GM18873 (cell line): ENCODE measurements around the gene PLEKHG1.

Experiments used
- ATAC-seq: cut with Tn5 transposase; IDR thresholded peaks from one replicate; pipeline ENCODE4 v1.9.1; 2021; ENCODE audit warnings: mild to moderate bottlenecking, moderate library complexity, moderate number of reproducible peaks; ENCODE audit not compliant: unreplicated experiment, low FRiP score

PLEKHG1 gene

DNA sequence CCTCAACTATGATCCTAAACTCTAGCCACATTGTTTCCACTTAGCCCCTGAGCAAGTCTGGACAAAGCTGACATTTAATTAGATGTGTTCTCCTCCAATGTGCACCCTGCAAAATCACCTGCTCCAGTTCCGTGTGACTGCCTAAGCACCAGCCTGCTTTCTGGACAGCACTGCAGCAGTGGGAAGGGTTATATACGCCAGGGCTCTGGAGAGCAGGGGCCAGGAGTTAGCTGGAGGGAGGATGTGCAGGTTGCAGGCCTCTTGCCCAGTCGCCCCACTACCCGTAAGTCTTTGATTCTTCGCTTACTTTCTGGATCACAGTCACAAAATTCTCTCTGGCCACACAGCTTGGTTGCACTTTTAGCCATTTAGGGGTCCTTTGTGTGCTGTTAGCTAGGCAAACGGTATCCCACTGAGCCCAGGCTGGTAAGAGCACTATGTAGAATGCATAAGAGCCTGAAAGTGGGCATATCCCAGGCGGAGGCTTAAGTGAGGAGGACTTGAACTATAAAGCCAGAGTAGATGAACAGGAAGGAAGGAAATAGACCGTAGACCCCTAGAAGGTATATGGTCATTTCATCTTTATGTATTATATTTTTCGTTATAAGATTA lies 10.7 kb upstream of the PLEKHG1 start:
- no peak for ATAC-seq

DNA sequence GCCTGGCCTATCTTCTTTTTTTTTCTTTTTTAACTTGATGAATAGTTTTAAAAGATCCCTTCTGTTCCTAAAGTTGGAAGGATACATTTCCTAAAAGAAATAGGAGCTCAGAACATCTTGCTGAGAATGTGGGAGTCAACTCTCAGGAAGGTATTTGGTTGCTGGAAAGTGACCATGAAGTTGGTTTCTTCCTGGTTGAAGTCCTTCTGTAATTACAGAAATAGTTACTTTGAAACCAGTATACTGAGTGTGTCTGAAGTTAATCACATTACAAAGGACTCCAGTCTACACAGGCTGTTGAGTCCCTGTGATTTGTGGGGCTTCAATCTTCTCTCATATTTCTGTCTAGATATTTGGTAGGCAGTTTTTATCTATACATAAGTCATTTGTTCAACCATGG lies 9.8 kb upstream of the PLEKHG1 start:
- no peak for ATAC-seq

DNA sequence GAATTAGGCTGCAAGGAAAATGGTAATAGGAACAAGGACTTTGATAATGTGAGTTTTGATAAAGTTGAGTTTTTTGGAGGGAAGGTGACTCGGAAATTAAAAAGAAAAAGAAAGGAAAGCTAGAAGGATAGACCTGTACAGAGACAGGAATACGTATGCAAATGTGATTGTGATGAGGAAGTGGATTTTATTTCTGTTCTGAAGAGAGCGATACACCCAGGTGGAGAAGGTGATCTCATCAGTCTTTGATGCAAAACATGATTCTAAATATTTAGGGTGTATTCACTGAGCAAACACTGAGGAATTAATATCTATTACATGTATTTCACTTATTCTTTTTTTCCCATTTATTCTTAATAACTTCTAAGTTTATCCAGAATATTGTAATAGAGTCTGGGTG lies 9.2 kb upstream of the PLEKHG1 start:
- no peak for ATAC-seq

DNA sequence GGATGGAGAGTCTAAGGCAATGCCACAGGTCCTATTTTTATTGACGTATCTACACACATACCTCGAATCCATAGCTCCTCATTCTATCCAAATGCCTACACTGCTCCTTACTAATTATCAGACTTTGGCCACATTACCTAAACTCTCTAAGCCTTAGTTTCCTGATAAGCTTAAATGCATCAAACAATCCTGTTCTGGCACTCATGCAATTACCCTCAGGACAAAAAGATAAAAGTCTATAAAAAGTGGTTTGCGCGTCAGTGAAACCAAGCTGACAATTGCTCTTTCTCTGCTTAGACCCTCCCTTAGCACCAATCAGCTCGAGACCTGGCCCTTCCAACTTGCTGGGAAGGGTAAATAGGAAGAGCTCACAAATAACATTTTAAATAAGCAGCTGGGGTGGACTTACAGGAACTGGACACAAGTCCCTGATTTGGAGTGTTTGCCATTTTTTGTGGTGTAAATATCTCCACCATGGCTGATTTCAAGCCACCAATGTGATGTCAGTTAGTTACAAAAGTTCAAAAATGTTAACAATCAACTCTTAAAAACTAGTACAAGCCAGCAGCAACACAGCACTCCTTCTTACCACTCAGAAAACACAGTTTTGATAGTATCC lies 7.2 kb upstream of the PLEKHG1 start:
- no peak for ATAC-seq

DNA sequence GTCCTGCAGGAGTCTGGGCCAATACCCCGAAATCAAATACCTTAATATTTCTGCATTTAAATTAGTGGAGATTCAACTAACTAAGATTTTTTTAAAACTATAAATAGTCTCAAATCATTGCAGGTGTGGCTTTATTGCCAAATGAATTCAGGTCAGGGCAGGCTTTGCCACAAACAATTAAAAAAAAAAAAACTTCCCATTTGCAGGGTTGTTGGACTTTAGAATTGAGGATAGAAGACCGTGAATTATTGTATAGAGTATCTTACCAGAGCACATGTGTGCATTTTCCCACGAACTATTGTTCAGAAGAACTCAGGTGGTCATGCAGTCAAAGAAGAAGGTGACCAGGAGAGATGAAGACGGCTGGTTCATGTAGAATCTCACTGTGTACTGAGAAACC lies 6.6 kb upstream of the PLEKHG1 start:
- no peak for ATAC-seq

DNA sequence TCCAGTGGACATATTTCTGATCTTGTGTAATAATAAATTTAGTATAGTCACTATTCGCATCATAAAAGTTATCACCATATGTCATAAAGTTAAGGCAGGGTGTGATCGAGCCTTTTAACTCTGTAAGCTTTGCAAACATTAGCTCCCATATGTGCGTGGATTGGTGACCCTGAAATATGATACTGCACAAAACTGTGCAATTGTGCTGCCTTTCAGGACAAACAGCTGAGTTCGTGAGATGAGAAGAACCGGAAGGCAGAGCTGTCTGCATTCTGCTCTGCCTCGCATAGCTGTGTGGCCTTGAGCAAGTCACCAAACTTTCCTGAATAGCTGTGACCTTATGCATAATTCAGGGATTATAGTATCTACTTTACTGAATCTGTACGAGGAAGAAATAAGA lies 3.2 kb upstream of the PLEKHG1 start:
- no peak for ATAC-seq

DNA sequence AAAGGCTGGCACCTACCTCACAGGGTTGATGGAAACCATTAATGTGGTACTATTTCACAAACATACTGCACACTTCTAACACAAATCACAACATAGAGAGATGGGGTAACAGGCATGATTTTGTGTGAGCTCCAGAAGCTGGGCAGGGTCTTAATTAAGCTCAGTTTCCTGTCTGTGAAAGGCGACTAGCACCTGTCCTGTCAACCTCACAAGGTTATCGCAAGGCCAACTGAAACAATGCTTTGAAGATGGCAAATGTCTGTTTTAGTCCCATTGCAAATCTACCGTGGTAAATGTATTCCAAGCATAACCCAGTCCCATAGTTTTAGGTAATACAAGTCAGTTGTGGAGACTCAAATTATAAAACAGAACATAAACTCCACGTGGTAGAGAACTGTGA lies 1.3 kb upstream of the PLEKHG1 start:
- ATAC-seq, result no peak

DNA sequence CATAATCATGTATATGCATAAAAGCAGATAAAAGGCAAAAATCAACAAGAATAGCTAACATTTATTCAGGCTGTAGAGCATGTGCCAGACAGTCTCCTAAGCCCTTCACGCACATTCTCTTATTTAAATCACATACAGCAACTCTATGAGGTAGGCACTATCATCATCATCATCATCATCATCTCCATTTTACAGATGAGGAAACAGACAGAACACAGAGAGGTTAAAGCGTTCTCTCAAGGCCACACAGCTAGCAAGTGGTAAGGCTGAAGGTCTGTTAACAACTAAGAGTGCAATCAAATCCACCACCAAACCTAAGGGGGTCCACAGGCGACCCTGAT lies 857 bp upstream of the PLEKHG1 start:
- no peak for ATAC-seq

DNA sequence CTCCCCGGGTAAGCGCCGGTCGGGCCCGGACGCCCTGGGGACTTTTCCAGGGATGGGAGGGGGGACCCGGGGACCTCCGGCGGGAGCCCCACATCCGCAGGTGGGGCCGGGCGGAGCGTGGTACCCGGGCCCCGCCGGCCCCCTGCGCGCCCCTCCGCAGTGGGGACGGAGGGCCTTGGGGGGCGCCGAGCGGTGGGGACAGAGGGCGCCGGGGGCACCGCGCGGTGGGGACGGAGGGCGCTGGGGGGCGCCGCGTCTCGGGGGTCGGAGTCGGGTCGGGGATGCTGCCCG lies 270 bp downstream of the PLEKHG1 start:
- ATAC-seq, result peak; percentile 9

DNA sequence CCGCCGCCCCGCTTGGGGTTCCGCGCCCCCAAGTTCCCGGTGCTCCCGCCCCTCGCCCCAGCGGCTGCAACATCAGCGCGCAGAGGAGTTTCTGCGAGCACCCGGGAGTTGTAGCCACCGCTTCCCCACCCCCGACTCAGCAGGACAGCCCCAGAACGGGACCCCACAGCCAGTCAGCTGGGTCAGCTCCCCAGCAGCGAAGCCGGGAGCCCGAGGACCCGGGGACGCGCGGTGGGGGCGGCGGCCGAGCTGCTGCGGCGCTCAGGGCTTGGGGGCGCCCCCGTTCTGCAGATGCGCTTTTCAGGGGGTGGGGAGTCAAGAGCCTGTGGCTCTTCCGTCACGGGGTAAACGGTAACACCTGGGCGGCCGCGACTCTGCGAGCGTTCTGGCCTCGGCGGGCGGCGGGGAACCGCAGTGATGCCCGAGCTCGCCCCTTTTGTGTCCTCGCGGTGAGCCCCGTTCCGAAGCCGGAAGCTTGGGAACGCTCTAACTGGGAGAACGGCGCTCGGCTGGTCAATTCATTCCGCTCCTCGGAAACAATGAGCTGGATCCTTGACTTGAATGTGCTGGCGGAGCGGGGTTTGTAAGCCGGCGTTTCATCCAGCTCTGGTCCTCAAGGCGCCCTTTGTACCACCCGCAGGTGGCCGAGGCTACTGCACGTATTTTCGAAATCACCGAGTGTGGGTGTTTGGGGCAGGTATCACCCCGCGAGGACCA lies 774 bp downstream of the PLEKHG1 start:
- ATAC-seq, result peak; percentile 75

DNA sequence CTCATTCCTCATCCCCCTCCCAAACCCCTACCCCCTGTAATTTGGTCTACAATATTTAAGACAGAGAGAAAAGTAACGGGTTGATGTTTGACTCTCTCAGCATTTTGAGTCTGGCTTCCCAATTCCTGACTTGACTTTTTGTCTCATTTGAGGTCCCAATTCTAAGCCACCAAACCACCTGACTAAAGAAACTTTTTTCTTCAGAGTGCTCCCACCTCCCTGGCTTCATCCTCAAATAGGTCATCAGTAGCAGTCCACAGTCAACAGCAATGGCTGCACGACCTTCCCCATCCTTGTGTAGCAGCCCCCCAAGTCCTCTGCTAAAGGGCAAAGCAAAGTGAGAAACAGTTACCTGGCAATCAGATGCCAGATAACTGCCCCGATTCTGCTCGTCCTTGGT lies 1.8 kb downstream of the PLEKHG1 start:
- ATAC-seq, result no peak

DNA sequence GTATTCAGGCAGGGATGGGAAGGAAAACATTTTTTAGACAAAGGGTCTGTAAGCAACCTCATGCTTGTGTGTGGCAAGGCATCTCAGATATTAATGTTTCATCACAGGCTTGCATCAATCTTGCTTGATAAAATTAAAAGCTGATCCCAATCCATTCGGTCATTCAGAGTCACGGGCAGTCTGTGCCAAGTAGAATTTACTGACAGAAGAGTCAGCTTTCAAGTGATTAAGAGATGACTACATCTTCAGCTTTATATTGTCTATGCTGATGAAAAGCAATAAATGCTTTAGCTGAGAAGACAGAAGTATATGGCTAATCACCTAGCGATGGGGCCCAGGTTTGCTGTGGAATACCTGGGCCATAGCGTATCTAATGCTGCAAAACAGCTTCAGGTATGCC lies 3.5 kb downstream of the PLEKHG1 start:
- no peak for ATAC-seq

DNA sequence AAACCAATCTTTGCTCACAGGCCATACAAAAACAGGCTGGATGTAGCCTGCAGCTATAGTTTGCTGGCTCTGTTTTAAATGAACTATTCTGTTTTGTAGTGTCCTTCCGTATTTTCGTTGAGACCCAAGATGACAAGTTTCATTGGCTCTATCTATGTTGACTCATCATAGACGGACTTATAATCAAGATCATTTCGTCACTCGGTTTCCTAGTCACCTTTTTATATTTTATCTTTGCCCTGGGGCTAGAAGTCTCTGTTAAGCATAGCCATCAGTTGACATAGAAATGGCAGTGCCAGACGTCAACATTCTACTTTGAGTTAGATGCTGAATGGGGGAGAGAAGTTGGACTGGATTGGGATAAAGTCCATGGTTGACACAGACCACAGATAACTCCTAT lies 4.8 kb downstream of the PLEKHG1 start:
- no peak for ATAC-seq

DNA sequence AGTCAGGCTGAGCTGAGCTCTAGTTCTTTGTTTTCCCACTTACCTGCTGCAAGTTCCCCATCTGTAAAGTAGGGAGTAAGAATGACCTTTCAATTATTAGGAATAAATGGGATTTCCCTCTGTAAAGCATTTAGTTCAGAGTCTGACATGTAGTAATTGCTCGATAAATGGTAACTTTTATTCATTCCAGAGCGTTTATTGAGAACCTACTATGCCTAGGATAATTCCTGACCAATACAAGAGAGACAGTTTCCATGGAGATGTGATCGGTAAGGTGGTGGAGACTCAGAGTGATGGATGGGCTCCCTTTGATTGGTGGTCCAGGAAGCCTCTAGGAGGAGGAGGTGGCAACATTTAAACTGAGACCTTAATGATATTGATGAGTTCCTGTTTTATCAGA lies 5.6 kb downstream of the PLEKHG1 start:
- ATAC-seq, result no peak

DNA sequence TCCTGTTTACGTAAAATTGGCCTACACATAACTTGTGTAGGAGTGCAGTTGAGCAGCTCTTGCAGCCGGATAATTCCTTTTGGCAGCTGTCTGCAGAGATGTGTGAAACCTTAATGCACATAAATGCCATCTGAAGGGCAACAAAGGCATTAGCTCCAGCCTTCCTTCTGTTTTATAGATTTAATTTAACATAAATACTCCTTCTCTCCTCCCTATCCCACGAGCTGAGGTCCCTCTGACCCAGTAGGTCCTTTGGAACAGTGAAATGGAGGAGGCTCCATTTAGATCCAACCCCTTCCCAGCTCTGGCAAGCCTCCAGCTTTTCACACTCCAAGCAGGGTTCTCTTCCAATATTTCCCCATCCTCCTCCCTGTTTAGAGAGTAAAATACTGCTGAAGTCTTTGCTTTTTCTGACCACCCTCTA lies 6.5 kb downstream of the PLEKHG1 start:
- ATAC-seq, result no peak

DNA sequence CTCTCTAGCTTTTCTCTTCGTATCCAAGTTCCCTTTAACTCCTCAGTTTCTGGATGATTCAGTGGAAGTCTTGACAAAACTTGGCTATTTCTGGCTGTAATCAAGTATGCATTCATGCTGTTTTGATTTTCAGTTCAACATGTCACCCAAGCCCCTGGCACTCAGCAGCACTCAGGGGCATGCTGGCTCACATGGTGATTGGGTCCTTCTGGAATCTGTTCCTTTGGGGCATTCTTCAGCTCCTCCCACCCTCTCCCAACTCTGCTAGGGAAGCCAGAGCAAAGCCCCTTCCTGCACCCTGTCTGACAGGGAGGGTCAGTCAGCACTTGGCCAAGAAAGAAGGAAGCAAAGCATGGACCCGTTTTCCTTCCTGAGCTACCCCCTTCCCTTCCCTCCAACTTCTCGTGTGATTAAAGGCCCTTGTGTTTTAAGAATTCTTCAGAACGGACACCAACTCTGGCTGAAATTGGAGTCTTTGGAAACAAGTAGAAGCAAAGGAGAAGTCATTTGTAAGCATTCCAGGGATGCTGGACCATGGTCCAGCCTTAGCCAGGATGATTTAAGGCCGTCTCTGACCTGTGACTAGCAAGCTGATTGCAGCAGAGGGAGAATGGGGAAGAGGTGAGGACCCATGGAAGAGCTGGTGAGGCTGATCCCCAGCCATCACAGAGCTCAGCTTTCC lies 7.1 kb downstream of the PLEKHG1 start:
- no peak for ATAC-seq

DNA sequence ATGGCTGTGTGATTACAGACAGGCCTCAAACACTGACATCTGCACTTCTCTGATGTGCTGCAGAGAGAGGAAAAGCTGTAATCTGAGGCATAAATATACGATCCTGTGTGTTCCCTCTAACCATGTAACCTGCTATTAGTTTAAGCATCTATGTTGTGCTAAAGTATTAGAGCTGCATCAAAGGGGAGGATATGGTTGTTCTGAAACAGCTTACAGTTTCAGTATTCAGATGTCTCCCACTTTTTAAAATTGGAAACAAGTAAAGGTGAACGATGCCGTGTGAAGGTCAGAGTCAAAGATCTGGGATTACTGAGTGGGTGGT lies 7.6 kb downstream of the PLEKHG1 start:
- no peak for ATAC-seq

DNA sequence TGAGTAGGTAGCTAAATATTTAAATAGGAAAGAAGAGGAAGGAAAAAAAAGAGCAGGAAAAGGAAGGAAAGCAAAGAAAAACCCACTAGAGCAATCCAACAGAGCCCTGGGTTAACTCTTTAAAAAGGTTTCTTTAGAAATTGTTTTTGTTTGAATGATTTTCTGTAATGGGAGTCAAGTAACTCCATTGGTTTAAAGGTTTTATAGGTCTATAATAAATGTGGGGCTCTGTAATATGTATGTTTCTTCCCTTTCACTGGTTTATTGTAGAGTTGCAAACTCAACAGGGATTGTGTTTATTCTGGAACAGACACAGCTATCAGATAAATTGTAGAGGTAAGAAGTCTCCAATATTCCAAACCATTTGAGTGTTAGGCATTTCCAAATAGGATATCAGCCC lies 10.9 kb downstream of the PLEKHG1 start:
- ATAC-seq, result no peak

DNA sequence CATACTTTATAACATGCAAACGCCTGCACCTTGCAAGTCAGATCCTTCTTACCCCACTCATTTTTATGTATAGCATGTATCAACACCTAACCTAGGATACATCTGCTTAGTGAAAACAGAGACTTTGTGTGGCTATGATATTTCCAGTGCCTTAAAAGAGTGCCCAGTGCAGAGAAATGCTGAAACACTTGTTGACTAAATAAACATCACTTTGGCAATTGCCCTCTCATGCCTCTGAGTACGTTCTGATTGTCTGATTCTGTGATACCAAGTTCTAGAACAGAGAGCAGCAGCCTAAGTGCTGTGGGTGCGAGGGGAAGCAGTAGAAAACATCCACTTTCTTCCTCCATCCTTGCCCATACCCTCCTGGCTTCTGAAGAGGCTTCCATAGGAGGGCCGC lies 13.6 kb downstream of the PLEKHG1 start:
- no peak for ATAC-seq

DNA sequence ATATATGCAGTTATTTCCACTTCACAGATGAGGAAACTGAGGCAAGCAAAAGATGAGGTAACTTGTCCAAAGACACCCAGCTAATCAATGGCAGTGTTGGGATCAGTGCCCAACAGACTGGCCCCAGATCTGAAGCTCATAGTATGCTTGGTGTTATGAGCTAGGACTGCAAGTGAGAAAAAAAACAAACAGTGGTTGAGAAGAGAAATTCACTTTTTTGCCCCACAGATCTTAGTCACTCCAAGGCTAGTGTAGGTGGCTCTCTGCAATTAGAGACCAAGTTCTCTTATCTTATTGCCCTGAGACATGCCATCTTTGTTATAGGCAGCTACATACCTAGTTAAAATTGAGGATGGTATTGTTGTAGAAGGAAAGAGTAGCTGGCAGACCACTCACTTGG lies 16.3 kb downstream of the PLEKHG1 start:
- no peak for ATAC-seq

DNA sequence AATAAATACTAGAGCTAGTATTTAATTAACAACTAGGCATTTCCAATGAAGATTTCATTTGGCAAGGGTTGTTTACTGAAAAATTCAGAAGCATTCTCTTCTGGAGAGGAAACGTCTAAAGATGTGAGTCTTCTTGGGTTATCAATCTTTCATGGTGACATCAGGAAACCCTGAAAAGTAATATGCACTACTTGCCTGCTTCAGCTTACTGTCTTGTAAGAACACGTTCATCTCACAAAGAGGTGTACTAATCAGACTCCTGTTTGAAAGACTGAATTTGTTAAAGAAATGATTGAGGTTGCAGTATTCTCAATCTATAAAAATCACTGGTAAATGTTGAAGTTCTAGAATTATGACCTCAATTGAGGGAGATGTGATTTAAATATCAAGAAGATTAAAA lies 16.9 kb downstream of the PLEKHG1 start:
- no peak for ATAC-seq

DNA sequence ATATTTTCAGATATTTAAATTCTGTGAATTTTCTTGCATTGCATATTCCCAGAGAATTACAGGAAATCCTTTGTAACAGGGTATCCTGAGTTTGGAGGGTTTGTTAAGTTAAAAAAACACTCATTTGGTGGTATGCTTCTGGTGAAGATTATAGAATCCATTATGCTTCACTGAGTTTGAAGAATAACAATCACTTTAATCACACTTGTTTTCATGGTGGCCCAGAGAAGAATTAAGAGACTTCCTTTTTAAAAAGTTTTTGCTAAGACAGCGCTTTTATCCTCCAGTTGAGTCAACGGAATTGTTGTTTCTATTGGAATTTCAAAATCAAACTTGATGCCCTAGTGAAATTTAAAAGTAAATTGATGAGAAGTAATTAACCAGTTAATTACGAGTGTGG lies 17.4 kb downstream of the PLEKHG1 start:
- no peak for ATAC-seq
